Colonic mucosa (tissue), 4 donors: ENCODE results near the gene ZFYVE21. TPM values are rescaled to one million over a fixed set of nuclear protein-coding genes. Genes with fewer than 3 reads are reported as not detected.

ENCODE experiments used
- DNase-seq: peaks from one replicate; pipeline ENCODE4 v3.0.0-alpha.2; 2020
- H3K27ac ChIP-seq: fragments of 200-600 bp; one replicate; pipeline ENCODE4 v1.8.0; 2021
- H3K27me3 ChIP-seq: fragments of 200-600 bp; one replicate; pipeline ENCODE4 v1.8.0; 2021
- H3K36me3 ChIP-seq: fragments of 200-600 bp; one replicate; pipeline ENCODE4 v1.8.0; 2021
- H3K4me1 ChIP-seq: fragments of 200-600 bp; one replicate; pipeline ENCODE4 v1.8.0; 2021; ENCODE audit warnings: mild to moderate bottlenecking
- H3K4me3 ChIP-seq: fragments of 200-600 bp; one replicate; pipeline ENCODE4 v1.8.0; 2021
- H3K9ac ChIP-seq, 2 donors: one replicate each; pipeline ENCODE4 v1.7.0; 2013; ENCODE audit warnings: control low read depth in 2 of 2, low read depth in 2 of 2, low read length in 2 of 2
- H3K9me3 ChIP-seq: fragments of 200-600 bp; one replicate; pipeline ENCODE4 v1.8.0; 2021
- intact Hi-C: fragments of 100-400 bp; cut with DNase I; formaldehyde crosslinking; loops from one replicate; pipeline ENCODE4 v1.14.1; 2022
- total RNA-seq, 2 donors: library from RNA; stranded (reverse); fragmentation: NEBNext Ultra II Directional in 1 of 2; extraction: Animal tissue kit (Norgen Biotek cat#: 25700) in 1 of 2; gene quantifications; one replicate each; pipeline ENCODE4 v1.2.1, GENCODE V29; 2021
- TF ChIP-seq, protein P1 (sequence below): fragments of 200-600 bp; IDR thresholded peaks from one replicate; pipeline ENCODE4 v1.8.0; 2022; ENCODE audit warnings: antibody characterized with exemption, mild to moderate bottlenecking
- donor health status: healthy.
- donor health status: DM: no; HTN: no; CAD: no.
- donor health status: DM: no; HTN: no; CAD: no.

Gene ZFYVE21
- total RNA-seq, 2 donors from 2014 or later, result 49.3 to 68.9 TPM

DNA sequence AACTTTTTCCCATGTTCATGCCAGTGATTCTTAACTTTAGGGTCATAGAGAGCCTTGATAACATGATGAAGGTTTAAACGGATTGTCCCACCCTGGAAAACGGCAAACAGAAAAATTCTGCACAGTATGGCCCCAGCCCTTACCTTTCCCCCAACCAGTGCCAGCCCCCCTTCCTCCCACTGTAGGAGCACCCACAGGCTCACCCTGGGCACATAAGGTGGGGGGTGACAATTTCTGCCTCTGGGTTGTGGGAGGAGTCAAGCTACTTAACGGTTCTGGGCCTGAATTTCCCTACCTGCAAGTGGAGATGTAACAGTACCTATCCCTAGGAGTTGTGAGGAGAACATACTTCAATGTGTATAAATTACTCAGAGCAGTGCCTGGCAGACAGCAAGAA, 18.4 kb upstream of the ZFYVE21 start:
- no peaks in the 10 kb centered on the region for H3K27me3 ChIP-seq
- no peak overlapping the region for H3K27ac ChIP-seq
- peaks cover 13% of the 10 kb centered on the region for H3K4me1 ChIP-seq
- TF ChIP-seq, protein P1, sequence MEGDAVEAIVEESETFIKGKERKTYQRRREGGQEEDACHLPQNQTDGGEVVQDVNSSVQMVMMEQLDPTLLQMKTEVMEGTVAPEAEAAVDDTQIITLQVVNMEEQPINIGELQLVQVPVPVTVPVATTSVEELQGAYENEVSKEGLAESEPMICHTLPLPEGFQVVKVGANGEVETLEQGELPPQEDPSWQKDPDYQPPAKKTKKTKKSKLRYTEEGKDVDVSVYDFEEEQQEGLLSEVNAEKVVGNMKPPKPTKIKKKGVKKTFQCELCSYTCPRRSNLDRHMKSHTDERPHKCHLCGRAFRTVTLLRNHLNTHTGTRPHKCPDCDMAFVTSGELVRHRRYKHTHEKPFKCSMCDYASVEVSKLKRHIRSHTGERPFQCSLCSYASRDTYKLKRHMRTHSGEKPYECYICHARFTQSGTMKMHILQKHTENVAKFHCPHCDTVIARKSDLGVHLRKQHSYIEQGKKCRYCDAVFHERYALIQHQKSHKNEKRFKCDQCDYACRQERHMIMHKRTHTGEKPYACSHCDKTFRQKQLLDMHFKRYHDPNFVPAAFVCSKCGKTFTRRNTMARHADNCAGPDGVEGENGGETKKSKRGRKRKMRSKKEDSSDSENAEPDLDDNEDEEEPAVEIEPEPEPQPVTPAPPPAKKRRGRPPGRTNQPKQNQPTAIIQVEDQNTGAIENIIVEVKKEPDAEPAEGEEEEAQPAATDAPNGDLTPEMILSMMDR, result no peak
- H3K36me3 ChIP-seq, result no peaks in the 10 kb centered on the region
- intact Hi-C loops, result no loop called here
- no peak overlapping the region for H3K4me3 ChIP-seq
- no peaks in the 10 kb centered on the region for H3K9me3 ChIP-seq
- no peak for DNase-seq
- no peak overlapping the region for H3K9ac ChIP-seq

DNA sequence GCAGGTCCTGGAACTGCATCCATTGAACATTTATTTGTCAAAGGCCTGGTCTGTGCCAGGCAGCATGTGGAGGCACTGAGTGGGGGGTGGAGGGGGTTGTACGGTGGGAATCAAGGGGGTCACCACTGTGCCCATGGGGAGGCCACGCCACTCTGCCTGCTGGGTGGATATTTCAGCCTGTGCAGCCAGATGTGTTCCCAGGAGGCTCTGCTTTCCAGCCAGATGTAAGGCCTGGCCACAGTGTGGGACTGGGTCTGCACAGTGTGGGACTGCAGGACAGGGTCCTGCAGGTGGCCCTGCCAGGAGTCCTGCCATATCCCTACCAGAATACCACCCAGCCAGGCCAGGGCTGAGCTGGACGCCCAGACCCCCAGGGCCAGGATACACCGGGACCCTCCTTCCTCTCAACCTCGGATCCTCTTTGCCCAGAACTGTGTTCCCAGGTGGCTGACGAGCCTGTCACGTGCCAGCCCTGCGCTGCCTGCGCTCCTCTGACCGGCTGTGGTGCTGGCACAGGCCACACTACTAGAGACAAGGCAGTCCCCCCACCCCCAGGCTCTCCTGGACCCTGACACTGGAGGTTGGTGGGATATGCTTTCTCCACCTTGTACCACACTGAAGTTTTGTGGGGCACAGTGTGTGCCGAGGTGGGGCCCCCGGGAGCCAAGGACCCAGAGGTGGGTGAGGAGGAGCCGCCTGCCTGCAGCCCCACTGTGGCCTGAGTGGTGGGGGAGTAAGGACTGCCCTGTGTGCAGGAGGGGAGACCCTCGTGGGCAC, 17.8 kb upstream of the ZFYVE21 start:
- no peaks in the 10 kb centered on the region for H3K36me3 ChIP-seq
- H3K4me3 ChIP-seq, result no peak overlapping the region
- TF ChIP-seq, protein P1, result no peak
- intact Hi-C loops, result no loop called here
- peak overlapping the region; percentile 14 to 26 for H3K9ac ChIP-seq
- peaks cover 13% of the 10 kb centered on the region for H3K4me1 ChIP-seq
- no peaks in the 10 kb centered on the region for H3K9me3 ChIP-seq
- no peak overlapping the region for H3K27ac ChIP-seq
- no peak for DNase-seq
- H3K27me3 ChIP-seq, result no peaks in the 10 kb centered on the region

DNA sequence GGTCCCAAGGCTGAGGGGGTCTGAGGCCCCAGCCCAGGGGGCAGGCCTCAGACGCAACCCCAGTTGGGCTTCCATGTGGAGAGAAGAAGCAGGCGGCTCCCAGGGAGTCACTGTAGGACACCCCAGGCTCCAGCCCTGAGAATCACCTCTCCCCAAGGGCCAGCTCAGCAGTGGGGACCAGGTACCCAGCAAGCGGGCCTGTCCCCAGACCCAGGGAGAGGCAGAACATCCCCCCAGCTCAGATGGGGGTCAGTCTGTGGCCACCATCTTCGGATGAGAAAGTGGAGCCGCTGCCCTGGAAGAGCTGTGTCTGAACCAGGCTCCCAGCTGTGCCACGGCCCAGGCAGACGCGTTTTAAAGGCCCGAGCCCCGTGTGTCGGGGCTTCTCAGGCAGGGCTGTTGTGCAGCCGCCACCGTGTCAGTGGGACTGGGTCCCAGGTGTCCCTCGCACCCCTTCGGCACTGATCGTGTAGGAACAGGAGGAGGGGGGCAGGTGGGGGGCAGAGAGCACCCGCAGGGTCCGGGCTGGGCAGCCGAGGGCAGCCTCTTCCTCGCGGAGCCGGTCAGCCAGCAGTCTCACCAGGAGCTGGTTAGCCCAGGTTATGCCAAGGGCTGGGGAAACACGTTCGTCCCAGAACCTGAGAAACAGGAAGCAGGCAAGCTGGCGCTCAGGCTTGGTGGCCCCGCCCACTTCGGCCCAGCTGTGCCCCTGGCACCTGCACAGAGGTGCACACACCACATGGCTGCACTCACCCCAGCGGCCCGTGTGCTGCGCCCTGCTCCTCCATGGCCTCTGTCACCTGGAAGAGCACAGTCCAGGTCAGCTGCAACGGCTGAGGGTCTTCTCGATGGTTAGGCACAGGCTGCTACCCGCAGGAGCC, 17.0 kb upstream of the ZFYVE21 start:
- Histone ChIP-seq H3K36me3 (no peaks in the 10 kb centered on the region), H3K4me3 (no peak overlapping the region), H3K9me3 (no peaks in the 10 kb centered on the region), H3K9ac (peak overlapping the region in 1 of 2 donors; percentile 26), H3K27me3 (no peaks in the 10 kb centered on the region), H3K27ac (no peak overlapping the region), H3K4me1 (peaks cover 12% of the 10 kb centered on the region)
- intact Hi-C loops, result no loop called here
- TF ChIP-seq, protein P1, result no peak
- peak; percentile 83 for DNase-seq

DNA sequence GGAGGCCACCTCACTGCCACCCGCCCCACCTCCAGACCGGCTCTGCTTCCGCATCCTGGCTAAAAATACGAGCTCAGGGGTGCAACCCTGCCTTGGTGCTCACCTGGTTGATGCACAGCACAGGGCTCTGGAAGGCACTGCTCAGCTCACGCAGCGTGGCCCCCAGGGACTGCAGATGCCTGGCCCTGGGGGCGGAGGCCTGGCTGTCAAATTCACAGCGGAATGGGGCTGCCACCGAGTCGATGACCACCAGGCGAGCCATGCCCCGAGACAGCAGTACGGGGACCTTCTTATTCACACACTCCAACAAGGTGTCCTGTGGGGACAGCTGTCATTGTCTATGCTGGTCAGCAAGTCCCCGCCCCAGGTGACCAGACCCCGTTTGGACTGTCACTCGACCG, 16.3 kb upstream of the ZFYVE21 start:
- Histone ChIP-seq H3K36me3 (no peaks in the 10 kb centered on the region), H3K9ac (no peak overlapping the region), H3K4me1 (peaks cover 10% of the 10 kb centered on the region), H3K4me3 (no peak overlapping the region), H3K9me3 (no peaks in the 10 kb centered on the region), H3K27me3 (no peaks in the 10 kb centered on the region), H3K27ac (no peak overlapping the region)
- DNase-seq, result no peak
- TF ChIP-seq, protein P1, result no peak
- intact Hi-C loops, result no loop called here

DNA sequence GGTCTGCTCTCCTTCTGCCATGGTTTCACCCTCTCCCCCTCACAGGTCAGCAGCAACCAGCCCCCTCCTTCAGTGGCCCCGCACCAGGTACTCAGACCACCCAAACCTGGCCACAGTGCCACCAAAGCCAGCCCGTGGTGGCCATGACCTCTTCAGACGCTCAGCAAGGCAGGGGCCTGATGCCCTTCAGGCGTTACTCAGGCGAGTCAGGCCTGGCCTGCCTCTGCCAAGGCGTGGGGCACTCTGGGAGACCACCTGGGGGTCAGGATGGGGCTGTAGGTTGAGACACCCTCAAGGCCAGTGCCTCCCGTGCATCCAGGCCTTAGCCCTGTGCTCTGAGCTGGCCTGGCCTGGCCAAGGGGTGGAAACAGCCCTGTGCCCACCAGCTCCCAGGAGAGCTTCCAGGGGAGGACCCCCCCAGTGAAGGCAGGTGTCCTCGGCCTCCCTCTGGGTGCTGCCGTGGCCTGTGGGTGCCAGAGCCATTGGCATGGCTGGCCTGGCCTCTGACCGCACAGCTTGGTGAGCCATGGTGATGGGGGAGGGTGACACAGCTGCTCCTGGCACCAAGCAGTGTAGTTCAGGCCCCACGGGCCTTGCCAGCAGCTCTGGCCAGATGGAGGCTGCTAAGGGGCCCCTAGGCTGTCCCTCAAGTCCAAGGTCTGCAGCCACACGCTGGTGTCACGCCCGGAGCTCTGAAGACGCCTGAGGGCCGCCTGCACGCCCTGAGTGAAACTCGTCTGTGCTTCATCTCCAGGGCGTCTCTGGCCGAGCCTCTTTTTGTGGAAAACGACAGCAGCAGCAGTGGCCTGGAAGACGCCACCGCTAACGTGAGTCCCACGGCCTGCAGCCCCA, 15.5 kb upstream of the ZFYVE21 start:
- intact Hi-C loops, result no loop called here
- no peak overlapping the region for H3K4me3 ChIP-seq
- no peak for DNase-seq
- TF ChIP-seq, protein P1, result no peak
- no peak overlapping the region for H3K9ac ChIP-seq
- H3K9me3 ChIP-seq, result no peaks in the 10 kb centered on the region
- no peak overlapping the region for H3K27ac ChIP-seq
- H3K4me1 ChIP-seq, result peaks cover 10% of the 10 kb centered on the region
- H3K36me3 ChIP-seq, result no peaks in the 10 kb centered on the region
- H3K27me3 ChIP-seq, result no peaks in the 10 kb centered on the region
